ENCODE measurements around the gene PRKCA.
A peak's percentile ranks its signal among the peaks of the same experiment; 100 is the strongest.

PRKCA gene

GRCh38 chr17:66522591-66523272 is 220.3 kb downstream of the PRKCA start:
- no peaks in the 10 kb centered on the region for H3K9me3 ChIP-seq (replicated peaks; ENCODE audit: low read length)
- peaks cover 28% of the 10 kb centered on the region for H3K4me1 ChIP-seq (ENCODE audit: control insufficient read depth, insufficient read depth, low read length)
- H3K36me3 ChIP-seq (ENCODE audit: insufficient read depth, low read length) = no peaks in the 10 kb centered on the region
- peak overlapping the region; percentile 35 for H3K4me2 ChIP-seq (ENCODE audit: low read length)
- H3K4me3 ChIP-seq (ENCODE audit: low read length) = no peak overlapping the region
- H3K9ac ChIP-seq (ENCODE audit: low read depth, low read length) = no peak overlapping the region
- no peaks in the 10 kb centered on the region for H3K27me3 ChIP-seq (ENCODE audit: control insufficient read depth, insufficient read depth, low read length)

GRCh38 chr17:66523378-66524200 is 221.2 kb downstream of the PRKCA start:
- H3K9ac ChIP-seq (ENCODE audit: low read depth, low read length) = no peak overlapping the region
- no peaks in the 10 kb centered on the region for H3K27me3 ChIP-seq (ENCODE audit: control insufficient read depth, insufficient read depth, low read length)

DNA sequence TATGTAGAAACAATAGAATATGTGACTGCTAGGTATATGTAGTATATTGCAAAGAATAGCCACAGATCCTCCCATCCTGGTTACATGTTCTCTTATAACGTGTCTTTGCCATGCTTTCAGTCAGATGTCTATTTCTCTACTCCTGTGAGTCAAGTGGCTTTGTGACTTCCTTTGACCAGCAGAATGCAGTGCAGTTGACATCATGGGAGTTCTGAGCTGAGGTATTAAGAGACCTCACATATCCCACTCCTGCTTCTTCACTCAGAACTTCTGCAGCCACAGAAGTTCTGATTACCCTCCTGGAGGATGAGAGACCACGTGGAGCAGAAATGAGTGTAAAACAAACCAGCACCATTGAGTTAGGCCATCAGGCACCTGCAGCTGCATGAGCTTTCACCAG is 222.5 kb downstream of the PRKCA start:
- no peak overlapping the region for H3K9ac ChIP-seq (ENCODE audit: low read depth, low read length)
- no peaks in the 10 kb centered on the region for H3K36me3 ChIP-seq (ENCODE audit: insufficient read depth, low read length)
- H3K27me3 ChIP-seq (ENCODE audit: control insufficient read depth, insufficient read depth, low read length) = no peaks in the 10 kb centered on the region
- no peak overlapping the region for H3K4me2 ChIP-seq (ENCODE audit: low read length)
- no peak overlapping the region for H3K4me3 ChIP-seq (ENCODE audit: low read length)
- peaks cover 28% of the 10 kb centered on the region for H3K4me1 ChIP-seq (ENCODE audit: control insufficient read depth, insufficient read depth, low read length)
- no peaks in the 10 kb centered on the region for H3K9me3 ChIP-seq (replicated peaks; ENCODE audit: low read length)

More at GRCh38 chr17:66523378-66524200, 221.2 kb downstream of the PRKCA start:
- Histone ChIP-seq H3K4me3 (ENCODE audit: low read length) (no peak overlapping the region), H3K4me1 (ENCODE audit: control insufficient read depth, insufficient read depth, low read length) (peaks cover 28% of the 10 kb centered on the region), H3K36me3 (ENCODE audit: insufficient read depth, low read length) (no peaks in the 10 kb centered on the region), H3K4me2 (ENCODE audit: low read length) (peak overlapping the region; percentile 35), H3K9me3 (replicated peaks; ENCODE audit: low read length) (no peaks in the 10 kb centered on the region)

GRCh38 chr17:66525338-66525737 is 222.9 kb downstream of the PRKCA start:
- Histone ChIP-seq H3K4me2 (ENCODE audit: low read length) (no peak overlapping the region), H3K4me3 (ENCODE audit: low read length) (no peak overlapping the region), H3K9ac (ENCODE audit: low read depth, low read length) (no peak overlapping the region), H3K27me3 (ENCODE audit: control insufficient read depth, insufficient read depth, low read length) (no peaks in the 10 kb centered on the region), H3K36me3 (ENCODE audit: insufficient read depth, low read length) (no peaks in the 10 kb centered on the region), H3K9me3 (replicated peaks; ENCODE audit: low read length) (no peaks in the 10 kb centered on the region), H3K4me1 (ENCODE audit: control insufficient read depth, insufficient read depth, low read length) (peaks cover 28% of the 10 kb centered on the region)

GRCh38 chr17:66526827-66527226 is 224.4 kb downstream of the PRKCA start:
- Histone ChIP-seq H3K9ac (ENCODE audit: low read depth, low read length) (no peak overlapping the region), H3K4me2 (ENCODE audit: low read length) (no peak overlapping the region), H3K36me3 (ENCODE audit: insufficient read depth, low read length) (no peaks in the 10 kb centered on the region), H3K9me3 (replicated peaks; ENCODE audit: low read length) (no peaks in the 10 kb centered on the region), H3K4me1 (ENCODE audit: control insufficient read depth, insufficient read depth, low read length) (peaks cover 30% of the 10 kb centered on the region), H3K27me3 (ENCODE audit: control insufficient read depth, insufficient read depth, low read length) (no peaks in the 10 kb centered on the region), H3K4me3 (ENCODE audit: low read length) (no peak overlapping the region)

DNA sequence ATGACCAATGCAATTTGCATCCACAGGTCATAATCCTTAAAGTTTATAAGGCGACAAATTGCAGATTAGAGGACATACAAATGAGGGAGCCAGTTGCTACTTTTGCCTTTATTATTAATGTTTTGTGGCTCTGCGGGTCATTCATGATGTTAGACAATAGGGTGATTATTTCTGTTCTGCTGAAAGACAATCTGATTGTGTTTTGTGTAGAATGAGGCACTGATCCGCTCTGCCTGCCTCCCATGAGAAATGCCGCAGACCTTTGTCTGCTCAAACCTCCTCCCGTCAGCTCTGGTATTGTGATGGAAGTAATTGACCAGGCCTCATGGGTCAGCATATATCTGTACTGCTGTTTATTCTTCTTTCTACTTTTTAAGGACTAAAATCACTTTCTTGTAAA is 224.9 kb downstream of the PRKCA start:
- Histone ChIP-seq H3K27me3 (ENCODE audit: control insufficient read depth, insufficient read depth, low read length) (no peaks in the 10 kb centered on the region), H3K4me2 (ENCODE audit: low read length) (no peak overlapping the region), H3K4me3 (ENCODE audit: low read length) (no peak overlapping the region), H3K4me1 (ENCODE audit: control insufficient read depth, insufficient read depth, low read length) (peaks cover 29% of the 10 kb centered on the region), H3K9me3 (replicated peaks; ENCODE audit: low read length) (no peaks in the 10 kb centered on the region), H3K9ac (ENCODE audit: low read depth, low read length) (no peak overlapping the region), H3K36me3 (ENCODE audit: insufficient read depth, low read length) (no peaks in the 10 kb centered on the region)

- H3K4me3 ChIP-seq (ENCODE audit: low read length) = no peak overlapping the region
- no peak overlapping the region for H3K9ac ChIP-seq (ENCODE audit: low read depth, low read length)
- H3K9me3 ChIP-seq (replicated peaks; ENCODE audit: low read length) = no peaks in the 10 kb centered on the region
- no peak overlapping the region for H3K4me2 ChIP-seq (ENCODE audit: low read length)
- peaks cover 5% of the 10 kb centered on the region for H3K4me1 ChIP-seq (ENCODE audit: control insufficient read depth, insufficient read depth, low read length)
- H3K27me3 ChIP-seq (ENCODE audit: control insufficient read depth, insufficient read depth, low read length) = no peaks in the 10 kb centered on the region
- H3K36me3 ChIP-seq (ENCODE audit: insufficient read depth, low read length) = no peaks in the 10 kb centered on the region
These were observed 229.5 kb downstream of the PRKCA start for GRCh38 chr17:66531851-66532295.

GRCh38 chr17:66533572-66533971 is 231.2 kb downstream of the PRKCA start:
- H3K36me3 ChIP-seq (ENCODE audit: insufficient read depth, low read length) = no peaks in the 10 kb centered on the region
- peaks cover 3% of the 10 kb centered on the region for H3K4me1 ChIP-seq (ENCODE audit: control insufficient read depth, insufficient read depth, low read length)
- no peaks in the 10 kb centered on the region for H3K27me3 ChIP-seq (ENCODE audit: control insufficient read depth, insufficient read depth, low read length)
- H3K9me3 ChIP-seq (replicated peaks; ENCODE audit: low read length) = no peaks in the 10 kb centered on the region
- no peak overlapping the region for H3K4me3 ChIP-seq (ENCODE audit: low read length)
- no peak overlapping the region for H3K4me2 ChIP-seq (ENCODE audit: low read length)
- H3K9ac ChIP-seq (ENCODE audit: low read depth, low read length) = no peak overlapping the region

GRCh38 chr17:66533986-66534385 is 231.6 kb downstream of the PRKCA start:
- Histone ChIP-seq H3K36me3 (ENCODE audit: insufficient read depth, low read length) (no peaks in the 10 kb centered on the region), H3K27me3 (ENCODE audit: control insufficient read depth, insufficient read depth, low read length) (no peaks in the 10 kb centered on the region), H3K9me3 (replicated peaks; ENCODE audit: low read length) (no peaks in the 10 kb centered on the region), H3K4me3 (ENCODE audit: low read length) (no peak overlapping the region), H3K4me1 (ENCODE audit: control insufficient read depth, insufficient read depth, low read length) (peaks cover 3% of the 10 kb centered on the region), H3K4me2 (ENCODE audit: low read length) (no peak overlapping the region), H3K9ac (ENCODE audit: low read depth, low read length) (no peak overlapping the region)

GRCh38 chr17:66535611-66536010 is 233.2 kb downstream of the PRKCA start:
- no peak overlapping the region for H3K4me2 ChIP-seq (ENCODE audit: low read length)
- H3K9me3 ChIP-seq (replicated peaks; ENCODE audit: low read length) = no peaks in the 10 kb centered on the region
- H3K9ac ChIP-seq (ENCODE audit: low read depth, low read length) = no peak overlapping the region
- H3K36me3 ChIP-seq (ENCODE audit: insufficient read depth, low read length) = no peaks in the 10 kb centered on the region
- H3K4me1 ChIP-seq (ENCODE audit: control insufficient read depth, insufficient read depth, low read length) = peaks cover 14% of the 10 kb centered on the region
- no peaks in the 10 kb centered on the region for H3K27me3 ChIP-seq (ENCODE audit: control insufficient read depth, insufficient read depth, low read length)
- H3K4me3 ChIP-seq (ENCODE audit: low read length) = no peak overlapping the region

DNA sequence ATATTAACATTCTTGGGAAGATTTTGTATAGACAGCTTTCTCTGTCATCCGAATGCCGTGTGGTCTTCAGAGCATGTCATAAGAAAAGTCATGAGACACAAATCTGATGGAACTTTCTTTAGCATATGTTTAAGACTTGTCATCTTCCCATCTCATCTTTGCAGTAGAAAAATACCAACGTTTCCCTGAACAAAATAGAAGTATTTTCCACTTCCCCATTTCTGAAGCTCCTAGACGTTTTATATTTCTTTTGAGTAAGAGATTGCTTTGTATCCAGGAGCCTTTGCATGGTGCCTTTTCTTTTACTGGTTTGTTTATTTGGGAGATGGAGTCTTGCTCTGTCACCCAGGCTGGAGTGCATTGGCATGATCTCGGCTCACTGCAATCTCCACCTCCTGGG is 235.1 kb downstream of the PRKCA start:
- no peak overlapping the region for H3K4me2 ChIP-seq (ENCODE audit: low read length)
- no peak overlapping the region for H3K9ac ChIP-seq (ENCODE audit: low read depth, low read length)
- no peak overlapping the region for H3K4me3 ChIP-seq (ENCODE audit: low read length)
- H3K36me3 ChIP-seq (ENCODE audit: insufficient read depth, low read length) = no peaks in the 10 kb centered on the region
- no peaks in the 10 kb centered on the region for H3K9me3 ChIP-seq (replicated peaks; ENCODE audit: low read length)
- peaks cover 30% of the 10 kb centered on the region for H3K4me1 ChIP-seq (ENCODE audit: control insufficient read depth, insufficient read depth, low read length)
- H3K27me3 ChIP-seq (ENCODE audit: control insufficient read depth, insufficient read depth, low read length) = no peaks in the 10 kb centered on the region
